Neural cell (in vitro differentiated cells): ENCODE measurements around the gene LARGE1. TPM values are rescaled to one million over a fixed set of nuclear protein-coding genes. Genes with fewer than 3 reads are reported as not detected.

Experiments
- H2AFZ ChIP-seq: fragments of 200-600, 300-800 bp; sonication (generic), shearing (Covaris generic); 2 replicates; pipeline ENCODE4 v1.6.0; 2014; ENCODE audit warnings: low read depth, mild to moderate bottlenecking, antibody characterized with exemption, low read length, moderate library complexity
- H3F3A ChIP-seq: fragments of 200-600 bp; shearing (Covaris generic); 2 replicates; pipeline ENCODE4 v1.6.1; 2016; ENCODE audit warnings: mild to moderate bottlenecking, moderate library complexity, mixed read lengths, antibody characterized with exemption, low read length; ENCODE audit not compliant: insufficient read depth, poor library complexity, severe bottlenecking
- H3K27ac ChIP-seq: fragments of 200-600, 300-800 bp; sonication (generic), shearing (Covaris generic); 2 replicates; pipeline ENCODE4 v1.5.1; 2014; ENCODE audit warnings: mild to moderate bottlenecking, low read length, moderate library complexity
- H3K27me3 ChIP-seq: fragments of 300-800, 200-600 bp; sonication (generic), shearing (Covaris generic); 2 replicates; pipeline ENCODE4 v1.6.0; 2014; ENCODE audit warnings: mild to moderate bottlenecking, low read depth, low read length, moderate library complexity; ENCODE audit not compliant: insufficient read depth
- H3K36me3 ChIP-seq: fragments of 300-800, 200-600 bp; sonication (generic), shearing (Covaris generic); 2 replicates; pipeline ENCODE4 v1.5.1; 2014; ENCODE audit warnings: mild to moderate bottlenecking, antibody characterized with exemption, low read length, moderate library complexity; ENCODE audit not compliant: insufficient read depth
- H3K4me2 ChIP-seq: fragments of 300-800, 200-600 bp; sonication (generic), shearing (Covaris generic); 2 replicates; pipeline ENCODE4 v1.6.0; 2014; ENCODE audit warnings: mild to moderate bottlenecking, low read length
- H3K4me3 ChIP-seq: fragments of 300-800, 200-600 bp; sonication (generic), shearing (Covaris generic); 2 replicates; pipeline ENCODE4 v1.5.1; 2014; ENCODE audit warnings: mild to moderate bottlenecking, low read length, moderate library complexity
- H3K79me2 ChIP-seq: fragments of 200-600 bp; shearing (Covaris generic); replicated peaks from 2 replicates; pipeline ENCODE4 v1.6.0; 2014; ENCODE audit warnings: mild to moderate bottlenecking, low read length, moderate library complexity; ENCODE audit not compliant: insufficient read depth
- H3K9ac ChIP-seq: fragments of 300-800, 200-600 bp; sonication (generic), shearing (Covaris generic); 2 replicates; pipeline ENCODE4 v1.6.1; 2016; ENCODE audit warnings: mild to moderate bottlenecking, low read length, mixed read lengths
- H3K9me2 ChIP-seq: fragments of 200-600 bp; shearing (Covaris generic); 2 replicates; pipeline ENCODE4 v1.6.1; 2016; ENCODE audit warnings: mild to moderate bottlenecking, low read length, mixed read lengths; ENCODE audit not compliant: insufficient read depth
- H3K9me3 ChIP-seq: fragments of 200-600, 300-800 bp; sonication (generic), shearing (Covaris generic); 2 replicates; pipeline ENCODE4 v1.6.1; 2016; ENCODE audit warnings: mild to moderate bottlenecking, mixed run types, low read length, moderate library complexity, mixed read lengths
- H4K20me1 ChIP-seq: fragments of 200-600 bp; shearing (Covaris generic); 2 replicates; pipeline ENCODE4 v1.6.1; 2016; ENCODE audit warnings: mild to moderate bottlenecking, mixed run types; ENCODE audit not compliant: insufficient read depth
- EP300 ChIP-seq: fragments of 450-650 bp; conservative IDR thresholded peaks from 2 replicates; pipeline ENCODE4 v1.6.1; 2014; ENCODE audit warnings: antibody characterized with exemption, mild to moderate bottlenecking, moderate library complexity; ENCODE audit not compliant: poor library complexity, severe bottlenecking
- EZH2 ChIP-seq: fragments of 200-600, 300-800 bp; shearing (Covaris generic), sonication (generic); IDR thresholded peaks from 2 replicates; pipeline ENCODE4 v1.6.1; 2014; ENCODE audit warnings: antibody characterized with exemption, low read length, borderline replicate concordance, mild to moderate bottlenecking; ENCODE audit not compliant: insufficient read depth, poor library complexity, severe bottlenecking
- MXI1 ChIP-seq: fragments of 450-650 bp; conservative IDR thresholded peaks from 2 replicates; pipeline ENCODE4 v1.6.1; 2014; ENCODE audit warnings: antibody characterized with exemption, mild to moderate bottlenecking; ENCODE audit not compliant: poor library complexity, severe bottlenecking
- POLR2AphosphoS5 ChIP-seq: IDR thresholded peaks from 2 replicates; pipeline ENCODE4 v1.6.1; 2012
- RAD21 ChIP-seq: fragments of 450-650 bp; conservative IDR thresholded peaks from 2 replicates; pipeline ENCODE4 v1.6.1; 2014; ENCODE audit warnings: antibody characterized with exemption, mild to moderate bottlenecking, moderate library complexity
- SMC3 ChIP-seq: fragments of 450-650 bp; conservative IDR thresholded peaks from 2 replicates; pipeline ENCODE4 v1.6.1; 2014; ENCODE audit warnings: antibody characterized with exemption, mild to moderate bottlenecking, moderate library complexity; ENCODE audit not compliant: poor library complexity
- TAF1 ChIP-seq: IDR thresholded peaks from 2 replicates; pipeline ENCODE4 v1.6.1; 2012; ENCODE audit warnings: low read depth
- polyA plus RNA-seq: library from polyadenylated mRNA; depleted of rRNA; stranded (reverse); fragments of >200 nt; gene quantifications from 2 replicates; pipeline ENCODE4 v1.2.3, GENCODE V29; 2014
- TF ChIP-seq, protein P1 (sequence below): fragments of 450-650 bp; IDR thresholded peaks from 2 replicates; pipeline ENCODE4 v1.5.1; 2014; ENCODE audit warnings: antibody characterized with exemption, mild to moderate bottlenecking, moderate library complexity; ENCODE audit not compliant: poor library complexity, severe bottlenecking
- TF ChIP-seq, protein P2 (sequence below): IDR thresholded peaks from 2 replicates; pipeline ENCODE4 v1.6.1; 2012; ENCODE audit warnings: borderline replicate concordance

The LARGE1 gene
- polyA plus RNA-seq, 1 donor from 2014 or later = 27.5 TPM

DNA sequence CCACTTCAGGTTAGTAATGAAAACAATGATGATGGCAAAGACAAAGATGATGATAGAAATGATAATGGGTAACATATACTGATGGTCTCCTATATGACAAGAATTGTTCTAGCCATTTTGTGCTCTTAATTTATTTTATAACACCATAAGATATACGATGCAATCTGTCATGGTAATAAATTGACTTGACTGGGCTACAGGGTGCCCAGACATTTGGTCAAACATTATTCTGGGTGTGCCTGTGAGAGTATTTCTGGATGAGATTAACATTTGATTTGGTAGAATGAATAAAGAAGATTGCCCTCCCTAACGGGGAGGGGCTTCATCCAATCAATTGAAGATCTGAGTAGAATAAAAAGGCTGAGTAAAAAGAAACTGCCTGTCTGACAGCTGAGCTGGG lies 237.3 kb downstream of the LARGE1 start:
- H3K79me2 ChIP-seq = no peaks in the 10 kb centered on the region
- no peaks in the 10 kb centered on the region for H3K9me2 ChIP-seq
- no peaks in the 10 kb centered on the region for H3K9me3 ChIP-seq
- no peaks in the 10 kb centered on the region for H3K27me3 ChIP-seq
- no peak overlapping the region for H3K9ac ChIP-seq
- H3K4me3 ChIP-seq = no peak overlapping the region
- no peak overlapping the region for H3K4me2 ChIP-seq
- H3K27ac ChIP-seq = no peak overlapping the region
- H4K20me1 ChIP-seq = no peaks in the 10 kb centered on the region
- no peaks in the 10 kb centered on the region for H3K36me3 ChIP-seq
- no peak overlapping the region for H2AFZ ChIP-seq
- no peak for TF ChIP-seq MXI1
- TF ChIP-seq, protein P1, sequence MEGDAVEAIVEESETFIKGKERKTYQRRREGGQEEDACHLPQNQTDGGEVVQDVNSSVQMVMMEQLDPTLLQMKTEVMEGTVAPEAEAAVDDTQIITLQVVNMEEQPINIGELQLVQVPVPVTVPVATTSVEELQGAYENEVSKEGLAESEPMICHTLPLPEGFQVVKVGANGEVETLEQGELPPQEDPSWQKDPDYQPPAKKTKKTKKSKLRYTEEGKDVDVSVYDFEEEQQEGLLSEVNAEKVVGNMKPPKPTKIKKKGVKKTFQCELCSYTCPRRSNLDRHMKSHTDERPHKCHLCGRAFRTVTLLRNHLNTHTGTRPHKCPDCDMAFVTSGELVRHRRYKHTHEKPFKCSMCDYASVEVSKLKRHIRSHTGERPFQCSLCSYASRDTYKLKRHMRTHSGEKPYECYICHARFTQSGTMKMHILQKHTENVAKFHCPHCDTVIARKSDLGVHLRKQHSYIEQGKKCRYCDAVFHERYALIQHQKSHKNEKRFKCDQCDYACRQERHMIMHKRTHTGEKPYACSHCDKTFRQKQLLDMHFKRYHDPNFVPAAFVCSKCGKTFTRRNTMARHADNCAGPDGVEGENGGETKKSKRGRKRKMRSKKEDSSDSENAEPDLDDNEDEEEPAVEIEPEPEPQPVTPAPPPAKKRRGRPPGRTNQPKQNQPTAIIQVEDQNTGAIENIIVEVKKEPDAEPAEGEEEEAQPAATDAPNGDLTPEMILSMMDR = no peak
- TF ChIP-seq, protein P2, sequence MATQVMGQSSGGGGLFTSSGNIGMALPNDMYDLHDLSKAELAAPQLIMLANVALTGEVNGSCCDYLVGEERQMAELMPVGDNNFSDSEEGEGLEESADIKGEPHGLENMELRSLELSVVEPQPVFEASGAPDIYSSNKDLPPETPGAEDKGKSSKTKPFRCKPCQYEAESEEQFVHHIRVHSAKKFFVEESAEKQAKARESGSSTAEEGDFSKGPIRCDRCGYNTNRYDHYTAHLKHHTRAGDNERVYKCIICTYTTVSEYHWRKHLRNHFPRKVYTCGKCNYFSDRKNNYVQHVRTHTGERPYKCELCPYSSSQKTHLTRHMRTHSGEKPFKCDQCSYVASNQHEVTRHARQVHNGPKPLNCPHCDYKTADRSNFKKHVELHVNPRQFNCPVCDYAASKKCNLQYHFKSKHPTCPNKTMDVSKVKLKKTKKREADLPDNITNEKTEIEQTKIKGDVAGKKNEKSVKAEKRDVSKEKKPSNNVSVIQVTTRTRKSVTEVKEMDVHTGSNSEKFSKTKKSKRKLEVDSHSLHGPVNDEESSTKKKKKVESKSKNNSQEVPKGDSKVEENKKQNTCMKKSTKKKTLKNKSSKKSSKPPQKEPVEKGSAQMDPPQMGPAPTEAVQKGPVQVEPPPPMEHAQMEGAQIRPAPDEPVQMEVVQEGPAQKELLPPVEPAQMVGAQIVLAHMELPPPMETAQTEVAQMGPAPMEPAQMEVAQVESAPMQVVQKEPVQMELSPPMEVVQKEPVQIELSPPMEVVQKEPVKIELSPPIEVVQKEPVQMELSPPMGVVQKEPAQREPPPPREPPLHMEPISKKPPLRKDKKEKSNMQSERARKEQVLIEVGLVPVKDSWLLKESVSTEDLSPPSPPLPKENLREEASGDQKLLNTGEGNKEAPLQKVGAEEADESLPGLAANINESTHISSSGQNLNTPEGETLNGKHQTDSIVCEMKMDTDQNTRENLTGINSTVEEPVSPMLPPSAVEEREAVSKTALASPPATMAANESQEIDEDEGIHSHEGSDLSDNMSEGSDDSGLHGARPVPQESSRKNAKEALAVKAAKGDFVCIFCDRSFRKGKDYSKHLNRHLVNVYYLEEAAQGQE = no peak
- no peak for TF ChIP-seq POLR2AphosphoS5
- TF ChIP-seq EZH2 = no peak
- no peak for TF ChIP-seq RAD21
- no peaks in the 10 kb centered on the region for H3F3A ChIP-seq

DNA sequence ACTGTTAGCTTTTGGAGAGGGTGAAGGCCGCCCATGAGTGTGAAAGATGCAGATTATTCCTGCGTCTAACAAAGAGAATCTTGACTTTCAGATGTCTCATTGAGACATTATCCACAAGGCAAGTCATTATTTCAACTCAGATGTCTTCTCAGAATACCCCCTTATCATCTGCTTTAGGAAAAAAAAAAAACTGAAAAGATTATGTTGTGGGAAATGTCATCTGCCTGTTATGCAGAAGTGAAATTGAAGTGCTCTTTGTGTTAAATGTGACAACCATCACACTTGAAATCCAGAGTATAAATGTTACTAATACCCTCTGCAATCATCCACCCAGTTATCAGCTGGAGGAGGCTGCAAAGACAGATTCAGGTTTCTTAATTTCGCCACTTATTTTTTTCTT lies 239.6 kb downstream of the LARGE1 start:
- peak overlapping the region; percentile 87 for H3K27ac ChIP-seq
- H3K9ac ChIP-seq = peak overlapping the region; percentile 48
- no peak overlapping the region for H2AFZ ChIP-seq
- H4K20me1 ChIP-seq = no peaks in the 10 kb centered on the region
- peaks cover 4% of the 10 kb centered on the region for H3K79me2 ChIP-seq
- no peaks in the 10 kb centered on the region for H3K36me3 ChIP-seq
- no peak overlapping the region for H3K4me2 ChIP-seq
- no peaks in the 10 kb centered on the region for H3F3A ChIP-seq
- peak overlapping the region; percentile 12 for H3K4me3 ChIP-seq
- H3K9me2 ChIP-seq = no peaks in the 10 kb centered on the region
- H3K27me3 ChIP-seq = no peaks in the 10 kb centered on the region
- TF ChIP-seq, protein P1 = no peak
- TF ChIP-seq MXI1 (no peak), SMC3 (peak; percentile 37), RAD21 (peak; percentile 34), TAF1 (no peak), EP300 (peak; percentile 96), EZH2 (no peak), POLR2AphosphoS5 (peak; percentile 80)
- TF ChIP-seq, protein P2 = no peak
- H3K9me3 ChIP-seq = no peaks in the 10 kb centered on the region
